ENCODE results near the gene TIMM23.
"Not testable (repeated sequence)": the region's sequence is repeated elsewhere in the genome, so short reads cannot be mapped to it uniquely, and the experiment has no call there.

DNA sequence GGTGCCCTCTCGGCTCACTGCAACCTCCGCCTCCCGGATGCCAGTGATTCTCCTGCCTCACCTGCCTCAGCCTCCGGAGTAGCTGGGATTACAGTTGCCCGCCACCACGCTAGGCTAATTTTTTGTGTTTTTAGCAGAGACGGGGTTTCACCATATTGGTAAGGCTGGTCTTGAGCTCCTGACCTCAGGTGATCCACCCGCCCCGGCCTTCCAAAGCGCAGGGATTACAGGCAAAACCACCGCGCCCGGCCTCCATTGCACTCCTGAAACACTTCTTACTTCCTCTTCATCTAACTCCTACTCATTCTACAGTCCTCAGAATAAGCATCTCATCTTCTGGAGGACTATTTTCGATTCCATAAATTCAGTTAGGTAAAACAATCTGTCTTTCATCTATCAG is 1.3 kb upstream of the TIMM23 start:
- not testable (repeated sequence) for TF ChIP-seq ZNF239 (tag by site-specific recombination; IDR thresholded peaks at IDR 0.05); SP2 (tag by site-specific recombination; IDR thresholded peaks at IDR 0.05); ZBTB17 (tag by site-specific recombination; IDR thresholded peaks at IDR 0.05); CTCF (tag by site-specific recombination; IDR thresholded peaks at IDR 0.05); ZNF202 (tag by site-specific recombination; IDR thresholded peaks at IDR 0.05; ENCODE audit: borderline replicate concordance); ZNF24 (tag by site-specific recombination; IDR thresholded peaks at IDR 0.05); ZNF776 (tag by site-specific recombination; IDR thresholded peaks at IDR 0.05; ENCODE audit: borderline replicate concordance); ZSCAN4 (tag by site-specific recombination; IDR thresholded peaks at IDR 0.05); ZNF530 (tag by site-specific recombination; IDR thresholded peaks at IDR 0.05; ENCODE audit: low read depth); ZBTB48 (tag by site-specific recombination; IDR thresholded peaks at IDR 0.05); ZBTB21 (tag by site-specific recombination; IDR thresholded peaks at IDR 0.05); ZNF140 (tag by site-specific recombination; IDR thresholded peaks at IDR 0.05); ZNF362 (tag by site-specific recombination; IDR thresholded peaks at IDR 0.05)
- TF ChIP-seq, protein P1, sequence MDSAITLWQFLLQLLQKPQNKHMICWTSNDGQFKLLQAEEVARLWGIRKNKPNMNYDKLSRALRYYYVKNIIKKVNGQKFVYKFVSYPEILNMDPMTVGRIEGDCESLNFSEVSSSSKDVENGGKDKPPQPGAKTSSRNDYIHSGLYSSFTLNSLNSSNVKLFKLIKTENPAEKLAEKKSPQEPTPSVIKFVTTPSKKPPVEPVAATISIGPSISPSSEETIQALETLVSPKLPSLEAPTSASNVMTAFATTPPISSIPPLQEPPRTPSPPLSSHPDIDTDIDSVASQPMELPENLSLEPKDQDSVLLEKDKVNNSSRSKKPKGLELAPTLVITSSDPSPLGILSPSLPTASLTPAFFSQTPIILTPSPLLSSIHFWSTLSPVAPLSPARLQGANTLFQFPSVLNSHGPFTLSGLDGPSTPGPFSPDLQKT (IDR thresholded peaks at IDR 0.05; ENCODE audit: borderline replicate concordance, low read depth, low read length) = not testable (repeated sequence)
